HFFc6 (cell line): Measurements from ENCODE around the gene TBX4. TPM values are rescaled to one million over a fixed set of nuclear protein-coding genes. Genes with fewer than 3 reads are reported as not detected.

Source experiments
- DNase-seq: peaks from one replicate; pipeline ENCODE4 v3.0.0-alpha.2; 2018
- H3K27ac Mint-ChIP-seq: 2 replicates; pipeline ENCODE4 v1.8.0; 2020; ENCODE audit warnings: mild to moderate bottlenecking, mixed read lengths
- H3K27me3 Mint-ChIP-seq: 2 replicates; pipeline ENCODE4 v1.8.0; 2021; ENCODE audit warnings: mild to moderate bottlenecking, moderate library complexity, mixed read lengths; ENCODE audit not compliant: insufficient read depth
- H3K36me3 Mint-ChIP-seq: 2 replicates; pipeline ENCODE4 v1.8.0; 2021; ENCODE audit warnings: low read depth, mixed read lengths
- H3K4me1 Mint-ChIP-seq: 2 replicates; pipeline ENCODE4 v1.8.0; 2020; ENCODE audit warnings: low read depth, mixed read lengths
- H3K4me3 Mint-ChIP-seq: 2 replicates; pipeline ENCODE4 v1.8.0; 2020; ENCODE audit warnings: mild to moderate bottlenecking, moderate library complexity, mixed read lengths
- H3K9me3 Mint-ChIP-seq: 2 replicates; pipeline ENCODE4 v1.8.0; 2020; ENCODE audit warnings: mild to moderate bottlenecking, mixed read lengths
- CTCF ChIP-seq: fragments of 200-600 bp; sonication (generic); IDR thresholded peaks from 2 replicates; pipeline ENCODE4 v1.5.0; 2021; ENCODE audit warnings: antibody characterized with exemption, mild to moderate bottlenecking
- total RNA-seq, 6 experiments: library from RNA; stranded (reverse); fragmentation: NEBNext Ultra II Directional; extraction: Animal tissue kit (Norgen Biotek cat#: 25700); gene quantifications; 2 replicates in 1 of 6; 3 replicates in 5 of 6; pipeline ENCODE4 v1.2.3, GENCODE V29; 2021

TBX4 gene
- total RNA-seq, 6 experiments from 2014 or later = 0.11 to 0.26 (median 0.18) TPM; not detected in 3

- Mint-ChIP-seq H3K4me1 (peaks cover 13% of the 10 kb centered on the region), H3K27me3 (peaks cover 71% of the 10 kb centered on the region), H3K9me3 (no peaks in the 10 kb centered on the region), H3K4me3 (no peak overlapping the region; the same call in 1 of the 2 replicates), H3K36me3 (peaks cover 5% of the 10 kb centered on the region; the same call in 1 of the 2 replicates), H3K27ac (no peak overlapping the region)
- peak; percentile 27; the same call in 1 of the 2 replicates for TF ChIP-seq CTCF
- no peak for DNase-seq
Observed at GRCh38 chr17:61450641-61451537, 1.3 kb upstream of the TBX4 start.

GRCh38 chr17:61451538-61452300, 503 bp upstream of the TBX4 start:
- Mint-ChIP-seq H3K9me3 (no peaks in the 10 kb centered on the region), H3K27me3 (peaks cover 70% of the 10 kb centered on the region), H3K4me3 (no peak overlapping the region), H3K27ac (no peak overlapping the region), H3K4me1 (peaks cover 13% of the 10 kb centered on the region), H3K36me3 (peaks cover 5% of the 10 kb centered on the region; the same call in 1 of the 2 replicates)
- no peak for TF ChIP-seq CTCF
- no peak for DNase-seq

- DNase-seq = no peak
- Mint-ChIP-seq H3K9me3 (no peaks in the 10 kb centered on the region), H3K27me3 (peaks cover 78% of the 10 kb centered on the region), H3K4me3 (peak overlapping the region; percentile 52; the same call in 1 of the 2 replicates), H3K27ac (no peak overlapping the region), H3K4me1 (peaks cover 27% of the 10 kb centered on the region), H3K36me3 (peaks cover 12% of the 10 kb centered on the region)
- no peak for TF ChIP-seq CTCF
Observed at GRCh38 chr17:61453566-61454380, 1.6 kb downstream of the TBX4 start.

- peaks cover 20% of the 10 kb centered on the region for H3K36me3 Mint-ChIP-seq
- H3K9me3 Mint-ChIP-seq = no peaks in the 10 kb centered on the region
- DNase-seq = no peak
- H3K4me3 Mint-ChIP-seq = peak overlapping the region; percentile 52; the same call in 1 of the 2 replicates
- peaks cover 78% of the 10 kb centered on the region for H3K27me3 Mint-ChIP-seq
- H3K27ac Mint-ChIP-seq = no peak overlapping the region
- H3K4me1 Mint-ChIP-seq = peaks cover 27% of the 10 kb centered on the region
- TF ChIP-seq CTCF = no peak
Observed at GRCh38 chr17:61454381-61455323, 2.4 kb downstream of the TBX4 start.
